Right atrium auricular region (tissue), 2 donors: ENCODE data around the gene BBS12. TPM values are rescaled to one million over a fixed set of nuclear protein-coding genes. Genes with fewer than 3 reads are reported as not detected.
A peak's percentile ranks its signal among the peaks of the same experiment; 100 is the strongest.
"Not testable (repeated sequence)": the region's sequence is repeated elsewhere in the genome, so short reads cannot be mapped to it uniquely, and the experiment has no call there.

Experiments
- DNase-seq: peaks from one replicate; pipeline ENCODE4 v3.0.0-alpha.2; 2019; ENCODE audit warnings: low spot score
- H3K27ac ChIP-seq, 2 donors: fragments of 200-600 bp; sonication (generic); 1 replicate in 1 of 2; 2 replicates in 1 of 2; pipeline ENCODE4 v1.5.1; 2016 to 2019
- H3K27me3 ChIP-seq, 2 donors: fragments of 200-600 bp; sonication (generic); one replicate each; pipeline versions ENCODE4 v1.5.1 to v1.6.0; 2017 to 2019
- H3K36me3 ChIP-seq: fragments of 200-600 bp; sonication (generic); one replicate; pipeline ENCODE4 v1.5.1; 2016
- H3K4me1 ChIP-seq, 2 donors: fragments of 200-600 bp; sonication (generic); one replicate each; pipeline versions ENCODE4 v1.5.1 to v1.6.0; 2017 to 2019
- H3K4me3 ChIP-seq, 2 donors: fragments of 200-600 bp; sonication (generic); 1 replicate in 1 of 2; 2 replicates in 1 of 2; pipeline ENCODE4 v1.5.1; 2017 to 2019; ENCODE audit warnings: mild to moderate bottlenecking in 1 of 2, moderate library complexity in 1 of 2
- H3K9me3 ChIP-seq, 2 donors: fragments of 200-600 bp; sonication (generic); one replicate each; pipeline ENCODE4 v1.5.1; 2019
- CTCF ChIP-seq, 2 donors: fragments of 200-600 bp; sonication (generic); IDR thresholded peaks; one replicate each; pipeline ENCODE4 v1.5.1; 2019; ENCODE audit warnings: antibody characterized with exemption in 2 of 2
- total RNA-seq, 2 donors: library from RNA; depleted of rRNA; stranded (reverse); fragments of >200 nt; gene quantifications; one replicate each; pipeline ENCODE4 v1.1.0, GENCODE V29; 2016

BBS12 gene
- total RNA-seq, 2 donors from 2014 or later: 5.9 to 10.2 TPM

DNA sequence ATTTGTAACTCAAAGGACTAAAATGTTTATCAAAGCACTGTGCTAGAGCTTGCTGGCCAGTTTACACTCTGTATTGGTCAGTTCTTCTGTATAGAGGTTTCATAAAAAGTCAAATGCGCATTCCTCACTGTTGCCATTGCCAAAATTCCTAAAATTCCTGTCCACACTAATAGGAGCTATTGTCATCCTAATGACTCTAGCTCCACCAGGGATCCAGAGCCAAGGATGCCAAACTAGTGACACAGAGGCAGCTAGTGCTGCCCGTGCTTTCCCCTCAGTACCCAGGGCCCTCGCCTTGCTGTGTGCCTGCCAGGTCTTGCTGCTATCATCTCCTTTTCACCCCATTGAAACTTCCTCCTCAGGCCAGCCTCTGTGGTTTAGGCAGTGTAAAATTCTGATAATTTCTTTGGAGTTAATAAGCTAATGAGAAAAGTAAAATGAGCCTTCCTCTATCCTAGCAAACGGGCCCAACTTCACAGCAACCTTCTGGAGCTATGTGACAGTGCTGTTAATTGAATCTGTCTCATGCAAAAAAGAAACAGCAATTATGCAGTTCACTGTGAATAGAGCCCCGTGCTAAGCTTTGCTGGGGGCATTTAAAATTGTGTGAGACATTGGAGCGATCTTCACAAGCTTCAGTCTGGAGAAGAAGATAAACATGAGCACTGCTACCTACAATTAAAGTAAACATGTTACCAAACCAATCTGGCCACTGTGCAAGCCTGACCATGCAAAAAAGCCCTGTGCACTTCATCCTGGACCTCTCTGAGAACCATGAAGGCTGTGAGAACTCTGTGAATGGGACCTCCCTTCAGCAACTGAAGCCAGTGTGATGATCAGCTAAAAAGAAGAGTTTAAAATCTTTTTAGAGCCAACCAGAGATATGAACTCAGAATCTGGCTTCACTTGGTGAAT lies 51.1 kb downstream of the BBS12 start:
- H3K4me1 ChIP-seq: peaks cover 0 to 15% of the 10 kb centered on the region in 2 donors
- no peak overlapping the region for H3K4me3 ChIP-seq
- H3K27me3 ChIP-seq: no peaks in the 10 kb centered on the region
- peak; percentile 82 for DNase-seq
- H3K36me3 ChIP-seq: no peaks in the 10 kb centered on the region
- no peak for TF ChIP-seq CTCF (IDR thresholded peaks at IDR 0.05)
- H3K27ac ChIP-seq: peak overlapping the region in 1 of 2 donors; percentile 72
- H3K9me3 ChIP-seq: no peaks in the 10 kb centered on the region

GRCh38 chr4:122784261-122784660 lies 51.8 kb downstream of the BBS12 start:
- H3K4me3 ChIP-seq: no peak overlapping the region
- H3K27me3 ChIP-seq: no peaks in the 10 kb centered on the region
- peaks cover 0 to 15% of the 10 kb centered on the region in 2 donors for H3K4me1 ChIP-seq
- no peak for TF ChIP-seq CTCF (IDR thresholded peaks at IDR 0.05)
- no peaks in the 10 kb centered on the region for H3K9me3 ChIP-seq
- DNase-seq: no peak
- peak overlapping the region in 1 of 2 donors; percentile 72 for H3K27ac ChIP-seq
- H3K36me3 ChIP-seq: no peaks in the 10 kb centered on the region

GRCh38 chr4:122785099-122785498 lies 52.6 kb downstream of the BBS12 start:
- DNase-seq: no peak
- Histone ChIP-seq H3K27ac (no peak overlapping the region), H3K27me3 (no peaks in the 10 kb centered on the region), H3K9me3 (no peaks in the 10 kb centered on the region), H3K36me3 (no peaks in the 10 kb centered on the region), H3K4me3 (no peak overlapping the region), H3K4me1 (peaks cover 0 to 15% of the 10 kb centered on the region in 2 donors)
- no peak for TF ChIP-seq CTCF (IDR thresholded peaks at IDR 0.05)

GRCh38 chr4:122786296-122786695 lies 53.8 kb downstream of the BBS12 start:
- H3K4me3 ChIP-seq, H3K27me3 ChIP-seq, H3K9me3 ChIP-seq, H3K36me3 ChIP-seq, DNase-seq, H3K27ac ChIP-seq: not testable (repeated sequence)
- H3K4me1 ChIP-seq: peaks cover 0 to 15% of the 10 kb centered on the region in 2 donors

DNA sequence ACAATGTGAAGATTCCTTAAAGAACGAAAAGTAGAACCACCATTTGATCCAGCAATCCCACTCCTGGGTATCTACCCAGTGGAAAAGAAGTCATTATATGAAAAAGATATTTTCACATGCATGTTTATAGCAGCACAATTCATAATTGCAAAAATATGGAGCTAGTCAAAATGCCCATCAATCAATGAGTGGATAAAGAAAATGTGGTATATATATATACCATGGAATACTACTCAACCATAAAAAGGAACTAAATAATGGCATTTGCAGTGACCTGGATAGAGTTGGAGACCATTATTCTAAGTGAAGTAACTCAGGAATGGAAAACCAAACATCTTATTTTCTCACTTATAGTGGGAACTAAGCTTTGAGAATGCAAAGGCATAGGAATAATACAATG lies 54.4 kb downstream of the BBS12 start:
- not testable (repeated sequence) for H3K27ac ChIP-seq, DNase-seq, H3K27me3 ChIP-seq, H3K4me3 ChIP-seq, H3K36me3 ChIP-seq, H3K9me3 ChIP-seq
- peaks cover 0 to 15% of the 10 kb centered on the region in 2 donors for H3K4me1 ChIP-seq

DNA sequence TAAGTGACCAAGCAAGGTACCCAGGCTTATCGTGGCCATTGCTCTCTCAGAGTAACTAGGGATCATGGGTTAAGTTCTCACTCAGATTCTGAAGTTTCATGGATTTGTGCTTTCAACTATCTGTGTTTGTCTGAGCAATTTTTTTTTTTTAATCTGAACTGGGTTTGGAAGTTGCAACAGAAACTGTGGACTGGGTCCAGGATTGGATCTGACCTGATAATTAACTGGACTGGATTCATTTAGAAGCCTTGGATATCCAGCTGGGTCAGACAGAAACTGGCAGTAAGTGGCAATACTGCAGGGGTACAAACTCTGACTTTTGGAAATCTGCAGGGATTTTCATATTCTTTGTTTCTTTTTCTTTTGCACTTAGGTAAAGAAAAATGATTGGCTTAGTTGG lies 55.4 kb downstream of the BBS12 start:
- Histone ChIP-seq H3K36me3 (no peaks in the 10 kb centered on the region), H3K9me3 (no peaks in the 10 kb centered on the region), H3K27ac (no peak overlapping the region), H3K4me1 (peaks cover 0 to 14% of the 10 kb centered on the region in 2 donors), H3K4me3 (no peak overlapping the region), H3K27me3 (no peaks in the 10 kb centered on the region)
- DNase-seq: no peak
- TF ChIP-seq CTCF (IDR thresholded peaks at IDR 0.05): no peak
